Hepatic stellate cell (primary cell): ENCODE results near the gene C1S.

Experiments used
- DNase-seq: peaks from one replicate; pipeline ENCODE4 v3.0.0; 2011; ENCODE audit warnings: low spot score

C1S gene

DNA sequence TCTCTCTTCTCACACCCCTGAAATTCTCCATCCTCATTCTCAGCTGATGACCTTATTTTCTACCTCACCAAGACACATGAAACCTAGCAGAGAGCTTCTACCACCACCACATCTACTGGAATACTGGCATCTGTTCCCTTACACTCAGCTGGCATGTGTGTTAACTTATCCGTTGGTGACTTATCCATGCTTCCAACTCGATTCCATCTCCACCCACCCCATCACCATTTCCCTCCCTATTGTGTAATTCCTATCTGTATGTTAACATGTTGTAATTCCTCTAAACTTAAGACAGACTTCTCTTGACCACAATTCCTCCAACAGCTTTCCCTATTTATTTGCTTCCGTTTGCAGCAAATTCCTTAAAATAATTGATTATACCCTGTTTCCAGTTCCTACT is 15.4 kb downstream of the C1S start:
- no peak for DNase-seq

- DNase-seq, result no peak
Observed at GRCh38 chr12:7076493-7076892, 16.0 kb downstream of the C1S start.

- DNase-seq, result no peak
Observed at GRCh38 chr12:7078163-7078562, 17.6 kb downstream of the C1S start.

DNA sequence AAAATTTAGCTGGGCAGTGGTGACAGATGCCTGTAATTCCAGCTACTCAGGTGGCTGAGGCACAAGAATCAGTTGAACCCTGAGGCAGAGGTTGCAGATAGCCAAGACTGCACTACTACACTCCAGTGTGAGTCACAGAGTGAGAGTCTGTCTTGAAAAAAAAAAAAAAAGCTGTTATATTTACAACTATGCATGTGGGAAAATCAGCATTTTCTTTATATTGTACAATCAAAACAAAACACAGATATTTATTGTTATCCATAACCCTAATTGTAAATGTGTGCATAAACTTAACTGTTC is 19.3 kb downstream of the C1S start:
- peak; percentile 22 for DNase-seq

DNA sequence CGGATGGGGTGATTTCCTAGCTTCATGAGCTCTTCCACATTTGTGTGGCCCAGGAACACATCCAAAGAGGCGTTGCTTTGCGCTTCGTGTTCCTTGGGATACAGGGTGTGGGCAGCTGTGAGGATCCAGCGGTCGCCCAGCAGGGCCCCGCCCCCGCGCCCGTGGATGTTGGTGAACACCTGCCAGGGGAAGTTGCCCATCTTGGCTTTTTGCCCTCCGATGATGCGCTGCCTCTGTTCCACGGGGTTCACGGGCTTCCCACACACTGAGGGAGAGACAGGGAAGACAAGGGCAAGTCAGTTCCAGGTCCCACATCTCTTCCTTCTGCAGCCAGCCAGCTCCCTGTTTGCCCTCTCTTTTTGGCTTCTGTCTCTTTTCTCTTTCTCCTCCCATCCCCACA is 20.5 kb downstream of the C1S start:
- DNase-seq, result no peak

DNA sequence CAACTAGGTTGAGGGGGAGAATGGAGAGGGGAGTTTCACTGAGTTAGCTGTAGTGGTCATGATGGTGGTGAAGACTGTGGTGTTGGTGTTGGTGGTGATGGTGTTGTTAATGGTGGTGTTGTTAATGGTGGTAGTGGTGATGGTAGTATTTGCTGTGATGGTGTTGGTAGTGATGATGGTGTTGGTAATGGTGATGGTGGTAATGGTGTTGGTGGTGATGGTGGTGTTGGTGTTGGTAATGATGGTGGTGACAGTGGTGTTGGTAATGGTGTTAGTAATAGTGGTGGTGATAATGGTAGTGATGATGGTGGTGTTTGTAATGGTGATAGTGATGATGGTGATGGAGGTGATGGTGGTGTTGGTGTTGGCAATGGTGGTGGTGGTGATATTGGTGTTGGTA is 22.6 kb downstream of the C1S start:
- no peak for DNase-seq

DNA sequence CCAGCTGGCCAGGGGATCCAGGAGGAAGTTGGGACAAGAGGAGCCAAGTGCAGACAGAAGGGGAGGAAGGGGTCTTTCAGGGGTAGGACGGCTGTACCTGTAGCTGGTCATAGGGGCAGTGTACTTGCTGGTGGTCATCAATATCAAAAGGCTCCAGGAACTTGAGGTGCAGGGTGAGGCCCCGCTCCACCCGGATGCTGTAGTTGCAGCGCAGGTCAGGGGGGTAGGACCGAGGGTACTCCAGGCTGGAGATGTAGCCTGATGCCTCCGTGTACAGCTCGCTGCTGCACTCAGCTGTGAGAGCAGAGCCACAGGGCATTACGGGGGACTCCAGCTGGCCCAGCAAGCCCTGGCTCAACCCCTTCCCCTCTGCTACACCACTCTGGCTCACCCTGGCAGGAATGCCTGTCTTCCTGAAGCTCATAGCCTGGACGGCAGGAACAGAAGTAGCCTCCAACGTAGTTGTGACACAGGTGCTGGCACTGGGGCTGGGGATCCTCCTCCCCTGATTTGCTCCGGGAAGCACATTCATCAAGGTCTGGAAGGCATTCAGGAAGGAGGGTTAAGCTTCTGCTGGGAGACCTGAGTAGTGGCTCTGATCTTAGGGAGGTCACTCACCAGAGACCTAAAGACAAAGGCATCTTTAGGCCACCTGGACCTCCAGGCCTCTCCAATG is 28.8 kb downstream of the C1S start:
- no peak for DNase-seq

DNA sequence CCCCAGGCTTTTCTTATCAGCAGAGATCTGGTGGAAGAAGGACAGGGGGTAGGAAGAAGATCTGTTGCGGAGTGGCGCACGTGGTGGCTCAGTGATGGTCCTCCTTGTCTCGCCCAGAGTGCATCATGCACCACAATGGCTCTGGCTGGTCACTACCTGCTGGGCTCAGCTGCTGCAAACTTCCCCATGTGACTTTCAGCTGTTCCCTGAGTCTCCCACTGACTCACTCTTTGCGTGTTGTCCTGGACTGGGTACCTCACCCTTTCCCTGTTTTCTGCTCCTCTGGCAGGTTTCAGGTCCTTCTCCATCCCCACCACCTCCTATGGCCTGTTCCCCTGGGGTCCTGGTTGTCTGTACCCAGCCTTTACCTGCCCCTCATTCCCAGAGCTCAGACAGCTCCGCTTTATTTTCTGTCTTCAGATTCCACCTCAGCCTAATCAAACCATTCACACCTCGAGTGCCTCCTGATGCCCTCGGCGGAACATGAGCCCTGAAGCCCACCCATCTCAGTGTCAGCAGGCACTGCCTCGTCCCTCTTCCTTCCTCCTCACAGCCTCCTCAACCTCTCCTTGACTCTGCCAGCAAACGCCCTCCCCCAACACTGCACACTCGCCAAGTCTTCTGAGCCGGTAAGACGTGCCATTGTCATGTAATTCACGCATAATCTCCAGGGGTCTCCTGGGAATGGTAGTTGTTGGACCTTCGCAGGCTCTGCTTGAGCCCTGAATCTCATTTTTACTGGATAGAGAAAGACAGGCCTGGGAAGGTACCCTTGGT is 29.9 kb downstream of the C1S start:
- peak; percentile 22 for DNase-seq

DNA sequence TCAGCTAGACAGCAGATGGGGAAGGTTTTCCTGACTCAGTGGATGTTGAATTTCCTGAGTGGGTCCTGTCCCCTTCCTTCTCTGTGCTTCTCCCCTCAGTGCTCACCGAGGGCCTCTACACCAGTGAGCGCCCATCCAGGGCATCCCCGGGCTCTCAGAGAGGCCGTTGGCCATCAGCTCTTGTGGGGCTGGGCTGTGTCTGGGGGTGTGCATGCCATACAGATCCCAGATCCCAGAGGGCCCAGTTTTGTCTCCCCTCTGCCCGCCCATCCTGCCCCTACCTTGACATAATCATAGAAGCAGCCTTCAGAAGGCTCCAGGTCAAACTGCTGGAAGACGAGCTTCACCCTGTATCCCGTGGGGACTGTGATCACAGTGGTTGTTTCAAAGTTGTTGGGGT is 30.7 kb downstream of the C1S start:
- no peak for DNase-seq

GRCh38 chr12:7091660-7092228 is 31.2 kb downstream of the C1S start:
- DNase-seq, result peak; percentile 40

GRCh38 chr12:7092229-7092985 is 31.9 kb downstream of the C1S start, which contains the start of gene C1R:
TSS of gene C1R (minus strand) at chr12:7092445. CDS start at chr12:7092388, 57 bp downstream.
- DNase-seq, result peak; percentile 92

- no peak for DNase-seq
Observed at GRCh38 chr12:7092986-7093460, 32.5 kb downstream of the C1S start.

DNA sequence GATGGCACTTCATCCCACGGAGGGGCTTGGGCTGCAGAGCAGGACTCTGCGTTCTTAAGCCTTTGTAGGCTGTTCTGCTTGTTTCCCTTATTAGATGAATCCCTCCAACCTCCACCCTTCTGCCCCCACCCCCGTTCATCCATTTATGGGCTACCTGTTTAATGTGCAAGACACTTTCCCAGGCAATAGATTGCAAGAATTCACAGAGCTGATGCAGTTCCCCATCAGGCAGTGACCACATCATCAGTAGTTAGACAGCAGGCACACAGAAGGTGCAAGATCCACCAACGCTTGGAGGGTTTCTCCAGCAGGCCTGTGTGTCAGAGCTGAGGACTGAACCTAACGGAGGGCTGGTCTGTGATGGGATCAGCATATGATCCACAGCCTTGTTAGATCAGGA is 33.0 kb downstream of the C1S start:
- DNase-seq, result no peak

DNA sequence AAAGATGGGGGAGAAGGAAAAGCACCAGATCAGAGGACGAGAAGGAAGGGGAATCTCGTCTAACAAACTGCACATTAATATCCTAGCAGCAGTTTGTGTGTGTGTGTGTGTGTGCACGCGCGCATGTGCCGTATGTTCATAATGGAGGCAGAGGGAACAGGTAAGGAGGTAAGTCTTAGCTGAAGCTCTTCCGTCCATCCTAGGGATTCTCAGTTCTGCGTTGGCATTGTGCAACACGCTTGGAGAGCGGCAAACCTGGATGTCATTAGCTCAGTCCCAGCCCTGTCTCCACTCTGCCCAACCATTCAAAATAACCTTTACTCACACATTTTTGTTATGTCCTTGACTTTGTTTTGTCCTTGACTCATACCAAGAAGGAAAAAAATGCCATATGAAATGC is 33.4 kb downstream of the C1S start:
- DNase-seq, result no peak

GRCh38 chr12:7096006-7096932 is 35.8 kb downstream of the C1S start:
- no peak for DNase-seq

- no peak for DNase-seq
Observed at GRCh38 chr12:7096979-7097378, 36.5 kb downstream of the C1S start.

- no peak for DNase-seq
Observed at GRCh38 chr12:7099290-7099996, 38.9 kb downstream of the C1S start.

- no peak for DNase-seq
Observed at GRCh38 chr12:7100239-7100638, 39.7 kb downstream of the C1S start.

DNA sequence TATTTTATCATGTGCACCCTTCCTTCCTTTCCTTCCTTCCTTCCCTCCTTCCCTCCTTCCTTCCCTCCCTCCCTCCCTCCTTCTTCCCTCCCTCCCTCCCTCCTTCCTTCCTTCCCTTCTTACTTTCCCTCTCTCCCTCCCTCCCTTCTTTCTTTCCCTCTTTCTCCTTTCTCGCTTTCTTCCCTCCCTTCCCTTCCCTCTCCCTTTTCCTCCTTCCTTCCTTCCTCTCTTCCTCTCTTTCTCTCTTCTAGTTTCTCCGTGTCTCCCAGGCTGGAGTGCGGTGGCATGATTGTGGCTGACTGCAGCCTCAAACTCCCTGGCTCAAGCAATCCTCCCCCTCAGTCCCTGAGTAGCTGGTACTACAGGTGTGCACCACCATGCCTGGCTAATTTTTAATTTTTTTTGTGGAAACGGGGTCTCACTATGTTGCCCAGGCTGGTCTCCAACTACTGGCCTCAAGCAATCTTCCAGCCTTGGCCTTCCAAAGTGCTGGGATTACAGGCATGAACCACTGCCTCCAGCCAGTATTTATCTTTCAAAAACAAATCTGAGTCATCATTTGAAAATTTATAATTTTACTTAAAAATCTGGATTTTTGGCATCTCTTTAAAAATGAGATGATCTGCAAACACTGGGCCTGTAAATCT is 40.7 kb downstream of the C1S start:
- DNase-seq, result no peak

- DNase-seq, result no peak
Observed at GRCh38 chr12:7101694-7102131, 41.2 kb downstream of the C1S start.
